Subcutaneous adipose tissue (tissue), 4 donors: Measurements from ENCODE around the gene AUTS2. TPM values are rescaled to one million over a fixed set of nuclear protein-coding genes. Genes with fewer than 3 reads are reported as not detected.

Source experiments
- total RNA-seq, 4 donors: library from RNA; depleted of rRNA; stranded (reverse); fragments of >200 nt; gene quantifications; one replicate each; pipeline ENCODE4 v1.1.0, GENCODE V29; 2016
- TF ChIP-seq, protein P1 (sequence below): fragments of 450-650 bp; IDR thresholded peaks from one replicate; pipeline ENCODE4 v1.5.1; 2016; ENCODE audit warnings: low read depth, mild to moderate bottlenecking, control low read depth, antibody characterized with exemption, moderate library complexity

Gene AUTS2
- total RNA-seq, 4 donors from 2014 or later = 22.4 to 46.9 (median 27.4) TPM

DNA sequence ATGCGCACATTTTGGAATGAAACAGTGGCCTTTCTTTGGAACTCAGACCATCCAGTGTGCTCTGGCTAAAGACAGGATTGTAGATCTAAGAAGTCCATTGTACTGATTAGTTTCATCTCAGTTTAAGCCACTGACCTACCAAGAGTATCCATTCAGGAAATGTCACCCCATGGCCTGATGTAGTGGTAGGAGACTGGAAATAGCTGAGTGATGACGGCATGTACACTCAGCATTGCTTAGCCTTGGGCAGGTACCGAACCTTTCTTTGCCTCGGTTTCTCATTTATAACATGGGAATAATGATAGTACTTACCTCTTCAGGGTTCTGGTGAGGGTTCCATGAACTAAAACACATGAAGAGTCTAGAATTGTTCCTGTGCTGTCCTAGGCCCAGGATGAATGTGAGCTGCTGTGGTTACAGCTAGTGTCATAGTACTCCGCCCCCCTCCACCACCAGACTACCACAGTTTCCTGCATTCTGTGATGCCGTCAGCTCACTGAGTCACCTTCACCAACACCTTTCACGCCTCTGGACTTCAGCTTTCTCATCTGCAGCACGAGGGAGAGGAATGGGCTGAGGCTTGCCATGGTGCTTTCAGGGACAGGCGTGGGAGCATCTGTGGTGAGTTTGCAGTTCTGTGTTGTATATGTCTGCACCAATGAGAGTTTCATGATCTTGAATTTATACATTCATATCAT is 1049.7 kb downstream of the AUTS2 start:
- TF ChIP-seq, protein P1, sequence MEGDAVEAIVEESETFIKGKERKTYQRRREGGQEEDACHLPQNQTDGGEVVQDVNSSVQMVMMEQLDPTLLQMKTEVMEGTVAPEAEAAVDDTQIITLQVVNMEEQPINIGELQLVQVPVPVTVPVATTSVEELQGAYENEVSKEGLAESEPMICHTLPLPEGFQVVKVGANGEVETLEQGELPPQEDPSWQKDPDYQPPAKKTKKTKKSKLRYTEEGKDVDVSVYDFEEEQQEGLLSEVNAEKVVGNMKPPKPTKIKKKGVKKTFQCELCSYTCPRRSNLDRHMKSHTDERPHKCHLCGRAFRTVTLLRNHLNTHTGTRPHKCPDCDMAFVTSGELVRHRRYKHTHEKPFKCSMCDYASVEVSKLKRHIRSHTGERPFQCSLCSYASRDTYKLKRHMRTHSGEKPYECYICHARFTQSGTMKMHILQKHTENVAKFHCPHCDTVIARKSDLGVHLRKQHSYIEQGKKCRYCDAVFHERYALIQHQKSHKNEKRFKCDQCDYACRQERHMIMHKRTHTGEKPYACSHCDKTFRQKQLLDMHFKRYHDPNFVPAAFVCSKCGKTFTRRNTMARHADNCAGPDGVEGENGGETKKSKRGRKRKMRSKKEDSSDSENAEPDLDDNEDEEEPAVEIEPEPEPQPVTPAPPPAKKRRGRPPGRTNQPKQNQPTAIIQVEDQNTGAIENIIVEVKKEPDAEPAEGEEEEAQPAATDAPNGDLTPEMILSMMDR = no peak

- TF ChIP-seq, protein P1 = no peak
Observed at GRCh38 chr7:70649323-70649722, 1051.0 kb downstream of the AUTS2 start.

- TF ChIP-seq, protein P1 = no peak
Observed at GRCh38 chr7:70654146-70654545, 1055.9 kb downstream of the AUTS2 start.

- TF ChIP-seq, protein P1 = no peak
Observed at GRCh38 chr7:70654979-70655378, 1056.7 kb downstream of the AUTS2 start.

- TF ChIP-seq, protein P1 = no peak
Observed at GRCh38 chr7:70655694-70656093, 1057.4 kb downstream of the AUTS2 start.

- TF ChIP-seq, protein P1 = no peak
Observed at GRCh38 chr7:70657571-70657970, 1059.3 kb downstream of the AUTS2 start.

DNA sequence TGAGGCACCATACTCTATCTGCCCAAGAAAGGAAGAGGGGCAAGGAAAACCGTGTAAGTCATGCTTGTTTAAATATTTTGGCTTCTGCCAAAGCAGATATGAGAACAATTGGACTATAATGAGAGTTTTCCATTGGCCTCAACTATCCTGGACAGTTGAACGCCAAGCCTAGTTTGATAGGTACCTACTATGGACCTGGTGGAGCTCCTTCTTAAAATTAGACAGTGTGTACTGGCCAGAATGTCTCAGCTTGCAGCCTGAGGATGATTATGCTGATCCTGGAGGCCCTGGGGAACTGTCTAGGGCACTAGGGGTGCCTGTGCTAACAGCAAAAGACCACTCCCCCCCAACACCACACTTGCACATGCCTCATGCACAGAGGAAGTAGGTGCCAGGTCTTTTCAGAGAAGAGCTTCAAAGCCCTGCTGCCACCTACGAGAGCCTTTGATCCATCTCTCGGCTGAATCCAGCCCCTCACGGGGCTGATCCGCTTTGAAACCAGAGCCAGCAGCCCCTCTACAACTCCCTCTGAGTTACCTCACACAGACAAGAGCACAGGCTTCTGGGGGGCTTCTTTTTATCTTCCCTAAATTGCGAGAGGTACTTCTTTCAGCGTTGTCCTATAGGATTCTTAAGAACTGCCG is 1059.8 kb downstream of the AUTS2 start:
- TF ChIP-seq, protein P1 = no peak
